ENCODE results near the gene SMOC2.

GRCh38 chr6:168437751-168438150, 3.2 kb upstream of the SMOC2 start:
- TF ChIP-seq CTCF (IDR thresholded peaks at IDR 0.05) (no peak), POLR2A (IDR thresholded peaks at IDR 0.05) (no peak)

Data from tibial nerve (tissue), 3 donors.